ENCODE data around the gene CA10. TPM values are rescaled to one million over a fixed set of nuclear protein-coding genes. Genes with fewer than 3 reads are reported as not detected.

Gene CA10
- total and polyA plus RNA-seq, 2 donors (not counting 1 experiment from before 2014, with no cell fraction given): not detected

DNA sequence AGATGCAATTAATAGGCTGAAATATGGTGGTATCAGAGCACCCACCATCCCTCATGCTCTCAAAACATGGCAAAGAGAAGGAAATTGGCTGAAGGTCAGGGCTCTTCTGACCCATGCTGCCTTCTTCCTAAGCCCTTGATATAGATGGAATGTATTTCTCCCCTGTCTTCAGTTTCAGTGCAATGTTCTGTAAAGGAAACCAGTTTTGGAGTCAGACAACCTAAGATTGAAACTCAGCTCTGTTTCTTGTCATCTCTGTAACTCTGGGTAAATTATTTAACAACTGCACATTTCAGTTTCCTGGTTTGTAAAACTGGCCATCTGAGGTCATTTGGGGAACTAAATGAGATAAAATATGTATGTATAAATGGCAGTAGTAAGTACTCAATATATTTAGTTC lies 243.9 kb downstream of the CA10 start:
- Histone ChIP-seq H2AFZ (ENCODE audit: low read length) (no peak overlapping the region), H3K36me3 (ENCODE audit: control insufficient read depth, insufficient read depth, low read length) (no peaks in the 10 kb centered on the region), H3K9me3 (ENCODE audit: control insufficient read depth, insufficient read depth, low read depth, low read length) (no peaks in the 10 kb centered on the region), H3K4me1 (ENCODE audit: control insufficient read depth, extremely low read depth, insufficient read depth, low read length) (no peaks in the 10 kb centered on the region), H4K20me1 (ENCODE audit: control insufficient read depth, extremely low read depth, insufficient read depth, low read length) (no peaks in the 10 kb centered on the region), H3K4me2 (ENCODE audit: extremely low read depth, insufficient read depth, low read length) (no peak overlapping the region), H3K9ac (ENCODE audit: insufficient read depth, low read length) (no peak overlapping the region), H3K27ac (ENCODE audit: insufficient read depth, low read length) (no peak overlapping the region), H3K4me3 (replicated peaks in 1 of 4; ENCODE audit: control extremely low read depth in 1 of 4, insufficient read depth in 1 of 4, low read depth in 3 of 4, low read length in 4 of 4) (no peak overlapping the region), H3K79me2 (ENCODE audit: control insufficient read depth, insufficient read depth, low read length) (no peaks in the 10 kb centered on the region), H3K27me3 (ENCODE audit: control insufficient read depth, insufficient read depth, low read length) (no peaks in the 10 kb centered on the region)
- TF ChIP-seq CTCF (conservative IDR thresholded peaks at IDR 0.05 in 1 of 2, IDR thresholded peaks at IDR 0.05 in 1 of 2; ENCODE audit: low read depth in 1 of 2, low read length in 2 of 2): no peak
- TF ChIP-seq EZH2 (IDR thresholded peaks at IDR 0.05; ENCODE audit: low read length, missing control alignments): no peak
- no peak for DNase-seq (ENCODE audit: low read depth in 2 of 2)

- H3K27me3 ChIP-seq (ENCODE audit: control insufficient read depth, insufficient read depth, low read length): no peaks in the 10 kb centered on the region
- no peaks in the 10 kb centered on the region for H3K4me1 ChIP-seq (ENCODE audit: control insufficient read depth, extremely low read depth, insufficient read depth, low read length)
- no peaks in the 10 kb centered on the region for H3K79me2 ChIP-seq (ENCODE audit: control insufficient read depth, insufficient read depth, low read length)
- no peak overlapping the region for H3K27ac ChIP-seq (ENCODE audit: insufficient read depth, low read length)
- TF ChIP-seq CTCF (conservative IDR thresholded peaks at IDR 0.05 in 1 of 2, IDR thresholded peaks at IDR 0.05 in 1 of 2; ENCODE audit: low read depth in 1 of 2, low read length in 2 of 2) (no peak), EZH2 (IDR thresholded peaks at IDR 0.05; ENCODE audit: low read length, missing control alignments) (no peak)
- no peak overlapping the region for H3K4me2 ChIP-seq (ENCODE audit: extremely low read depth, insufficient read depth, low read length)
- H2AFZ ChIP-seq (ENCODE audit: low read length): no peak overlapping the region
- no peaks in the 10 kb centered on the region for H3K36me3 ChIP-seq (ENCODE audit: control insufficient read depth, insufficient read depth, low read length)
- H3K9me3 ChIP-seq (ENCODE audit: control insufficient read depth, insufficient read depth, low read depth, low read length): no peaks in the 10 kb centered on the region
- H3K9ac ChIP-seq (ENCODE audit: insufficient read depth, low read length): no peak overlapping the region
- no peak overlapping the region for H3K4me3 ChIP-seq (replicated peaks in 1 of 4; ENCODE audit: control extremely low read depth in 1 of 4, insufficient read depth in 1 of 4, low read depth in 3 of 4, low read length in 4 of 4)
- no peak for DNase-seq (ENCODE audit: low read depth in 2 of 2)
- H4K20me1 ChIP-seq (ENCODE audit: control insufficient read depth, extremely low read depth, insufficient read depth, low read length): no peaks in the 10 kb centered on the region
Observed at GRCh38 chr17:51913491-51914205, 244.9 kb downstream of the CA10 start.

DNA sequence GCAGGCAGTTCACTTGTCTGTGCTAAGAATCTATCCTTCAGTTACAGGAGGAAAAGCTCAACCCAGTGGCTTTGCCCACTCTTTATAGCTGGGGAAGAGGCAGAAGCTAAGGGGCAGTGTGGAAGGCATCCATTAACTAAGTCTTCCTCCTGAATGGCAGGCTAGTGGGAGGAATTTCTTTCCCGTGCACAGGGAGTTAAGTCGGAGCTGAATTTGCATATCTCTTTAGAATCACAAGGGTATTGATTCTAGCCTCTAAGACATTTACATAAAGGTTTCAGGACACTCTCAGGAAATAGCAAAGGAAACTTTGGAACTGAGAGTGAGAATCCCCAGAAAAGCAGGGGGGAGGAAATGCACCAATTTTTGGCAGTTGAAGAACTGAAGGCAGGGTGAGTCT lies 245.6 kb downstream of the CA10 start:
- H3K4me3 ChIP-seq (replicated peaks in 1 of 4; ENCODE audit: control extremely low read depth in 1 of 4, insufficient read depth in 1 of 4, low read depth in 3 of 4, low read length in 4 of 4): no peak overlapping the region
- H3K4me1 ChIP-seq (ENCODE audit: control insufficient read depth, extremely low read depth, insufficient read depth, low read length): no peaks in the 10 kb centered on the region
- no peak for TF ChIP-seq EZH2 (IDR thresholded peaks at IDR 0.05; ENCODE audit: low read length, missing control alignments)
- no peak for TF ChIP-seq CTCF (conservative IDR thresholded peaks at IDR 0.05 in 1 of 2, IDR thresholded peaks at IDR 0.05 in 1 of 2; ENCODE audit: low read depth in 1 of 2, low read length in 2 of 2)
- no peaks in the 10 kb centered on the region for H3K79me2 ChIP-seq (ENCODE audit: control insufficient read depth, insufficient read depth, low read length)
- no peaks in the 10 kb centered on the region for H3K27me3 ChIP-seq (ENCODE audit: control insufficient read depth, insufficient read depth, low read length)
- H3K9ac ChIP-seq (ENCODE audit: insufficient read depth, low read length): no peak overlapping the region
- no peaks in the 10 kb centered on the region for H3K9me3 ChIP-seq (ENCODE audit: control insufficient read depth, insufficient read depth, low read depth, low read length)
- no peak overlapping the region for H3K4me2 ChIP-seq (ENCODE audit: extremely low read depth, insufficient read depth, low read length)
- H3K27ac ChIP-seq (ENCODE audit: insufficient read depth, low read length): no peak overlapping the region
- DNase-seq (ENCODE audit: low read depth in 2 of 2): no peak
- H3K36me3 ChIP-seq (ENCODE audit: control insufficient read depth, insufficient read depth, low read length): no peaks in the 10 kb centered on the region
- no peak overlapping the region for H2AFZ ChIP-seq (ENCODE audit: low read length)
- no peaks in the 10 kb centered on the region for H4K20me1 ChIP-seq (ENCODE audit: control insufficient read depth, extremely low read depth, insufficient read depth, low read length)
